ENCODE measurements around the gene BMPR1B.

The BMPR1B gene

DNA sequence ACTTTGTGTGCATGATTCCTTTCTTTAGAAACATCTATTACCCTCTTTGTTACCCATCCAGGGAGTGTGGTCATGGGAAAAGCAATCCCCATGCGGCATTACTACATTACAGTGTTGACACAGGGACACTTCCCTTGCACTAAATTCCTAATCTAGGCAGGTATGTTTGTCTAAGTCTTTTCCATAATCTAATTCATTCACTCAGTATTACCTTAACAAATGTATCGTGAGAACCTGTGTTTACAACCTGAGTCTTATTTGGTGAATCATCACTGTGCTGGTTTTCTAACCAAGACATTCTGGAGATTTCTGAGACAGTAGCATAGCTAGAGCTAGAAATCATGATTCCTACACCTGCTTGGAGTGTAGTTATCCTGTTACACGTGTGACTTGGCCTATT, 326.8 kb downstream of the BMPR1B start:
- DNase-seq (ENCODE audit: low read depth in 3 of 3, low spot score in 1 of 3), result no peak

DNA sequence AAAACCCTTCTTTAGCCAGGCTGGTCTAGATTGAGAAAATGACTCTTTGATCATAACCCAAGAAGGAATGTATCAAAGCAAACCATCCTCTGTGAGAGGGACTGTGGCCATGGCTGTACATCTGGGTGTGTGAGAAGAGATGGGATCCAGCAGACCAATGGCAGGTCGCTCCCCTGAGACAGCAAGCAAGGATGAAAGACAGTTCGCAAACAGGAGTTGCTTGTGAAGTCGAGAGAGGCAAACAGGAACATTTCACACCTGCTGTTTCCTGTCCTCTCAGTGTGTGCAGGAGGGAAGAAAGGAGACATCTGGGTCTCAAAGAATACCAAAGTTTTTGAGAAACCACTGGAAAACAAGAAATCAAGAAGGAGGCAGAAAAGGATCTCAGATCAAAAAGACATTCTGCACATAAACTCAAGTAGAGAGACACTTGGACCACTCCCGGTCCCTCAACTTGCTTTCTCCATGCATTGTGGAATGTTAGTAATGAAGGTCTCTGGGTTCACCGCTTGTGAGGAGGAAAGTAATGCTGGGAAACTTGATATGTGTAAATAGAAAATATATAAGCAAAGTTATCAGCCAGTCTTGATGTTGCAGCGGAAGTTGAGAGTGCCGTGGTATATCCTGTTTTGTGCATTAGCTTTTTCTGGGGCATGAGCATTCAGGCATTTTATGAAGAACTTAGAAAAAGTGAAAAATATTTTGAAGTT, 327.5 kb downstream of the BMPR1B start:
- DNase-seq (ENCODE audit: low read depth in 3 of 3, low spot score in 1 of 3), result no peak

DNA sequence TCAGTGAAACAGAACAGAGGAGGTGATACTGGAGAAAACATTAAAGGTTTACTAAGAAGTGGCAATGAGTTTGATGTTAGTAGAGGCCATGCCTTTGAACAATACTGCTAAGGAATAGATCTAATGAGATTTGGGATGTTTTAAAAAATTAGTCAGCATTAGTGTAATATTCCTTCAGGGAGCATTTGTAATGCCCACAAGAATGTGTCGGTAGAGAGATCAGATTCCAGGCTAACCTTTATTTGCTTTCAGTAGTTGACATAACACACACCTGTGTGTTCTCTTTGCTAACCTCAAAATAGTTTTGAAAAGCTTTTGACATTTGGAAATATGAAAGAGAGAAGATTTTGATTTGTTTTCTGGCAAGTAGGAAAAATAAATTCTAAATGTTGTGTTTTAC, 328.8 kb downstream of the BMPR1B start:
- DNase-seq (ENCODE audit: low read depth in 3 of 3, low spot score in 1 of 3), result no peak

DNA sequence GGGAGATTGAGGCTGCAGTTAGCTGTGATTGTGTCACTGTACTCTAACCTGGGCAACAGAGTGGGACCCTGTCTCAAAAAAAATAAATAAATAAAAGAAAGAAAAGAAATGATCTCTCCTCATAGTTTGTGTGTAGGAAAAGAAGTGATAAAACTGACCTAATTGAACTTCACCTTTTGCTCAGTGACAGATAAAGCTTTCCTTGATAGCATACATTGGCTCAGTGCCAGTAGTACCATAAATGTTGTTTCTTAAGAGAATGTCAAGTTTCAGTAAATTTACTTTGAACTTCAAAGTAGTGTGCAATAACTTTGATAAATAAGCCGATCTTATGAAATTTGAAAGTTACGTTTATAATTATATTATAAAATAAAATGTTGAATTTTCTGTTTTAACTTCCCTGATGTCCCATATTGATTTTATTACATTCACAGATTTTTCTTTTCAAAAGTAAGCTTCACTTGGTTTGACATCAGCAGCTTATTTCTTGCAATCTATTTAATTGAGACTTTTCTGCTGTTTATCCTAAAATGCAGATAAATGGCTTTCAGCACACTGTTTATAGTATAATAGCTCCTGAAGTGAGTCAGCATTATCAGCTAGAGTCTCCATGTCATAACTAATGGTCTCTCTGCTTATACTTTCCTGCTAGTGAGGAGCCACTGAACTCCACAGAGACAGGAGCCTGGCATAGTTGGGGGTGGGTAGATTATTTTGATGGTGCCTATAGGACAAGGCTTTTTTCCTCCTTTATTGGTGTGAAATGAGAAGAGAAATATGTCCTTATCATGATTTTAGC, 330.1 kb downstream of the BMPR1B start:
- DNase-seq (ENCODE audit: low read depth in 3 of 3, low spot score in 1 of 3), result no peak

DNA sequence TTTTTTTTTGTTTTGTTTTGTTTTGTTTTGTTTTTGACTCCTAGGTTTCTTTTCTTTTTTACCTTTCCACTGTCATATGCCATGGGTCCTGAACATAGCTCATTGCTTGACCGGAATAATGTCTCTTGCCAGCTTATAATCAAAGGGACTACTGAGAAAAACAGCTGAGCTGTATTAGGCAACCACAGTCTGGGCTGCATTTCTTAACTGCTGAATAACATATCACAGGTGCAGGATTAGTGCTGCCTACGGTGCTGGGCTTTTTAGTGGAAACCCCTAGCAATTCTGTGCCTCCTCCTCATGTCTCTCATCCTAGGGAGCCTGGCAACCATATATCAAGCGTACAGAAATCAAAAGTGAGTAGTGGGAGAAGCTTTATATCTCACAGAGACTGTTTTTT, 333.5 kb downstream of the BMPR1B start:
- no peak for DNase-seq (ENCODE audit: low read depth in 3 of 3, low spot score in 1 of 3)

DNA sequence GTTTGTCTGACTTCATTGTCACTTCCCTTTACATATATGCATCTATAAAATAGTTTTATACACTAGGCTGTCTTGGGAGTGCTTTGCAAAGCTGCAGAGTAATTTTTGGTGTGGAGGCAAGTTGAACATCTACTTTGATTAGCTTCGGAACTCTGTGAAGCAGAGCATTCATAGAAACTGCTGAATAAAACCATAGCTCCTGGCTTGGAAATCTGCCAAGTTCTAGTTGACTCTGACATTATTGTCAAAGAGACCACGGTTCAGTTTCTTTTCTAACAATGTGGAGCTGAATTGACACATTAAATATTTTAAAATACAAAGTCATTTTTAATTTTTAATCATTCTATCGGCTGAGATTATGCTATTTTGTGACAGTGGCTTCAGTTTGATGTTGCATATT, 335.0 kb downstream of the BMPR1B start:
- DNase-seq (ENCODE audit: low read depth in 3 of 3, low spot score in 1 of 3), result no peak

DNA sequence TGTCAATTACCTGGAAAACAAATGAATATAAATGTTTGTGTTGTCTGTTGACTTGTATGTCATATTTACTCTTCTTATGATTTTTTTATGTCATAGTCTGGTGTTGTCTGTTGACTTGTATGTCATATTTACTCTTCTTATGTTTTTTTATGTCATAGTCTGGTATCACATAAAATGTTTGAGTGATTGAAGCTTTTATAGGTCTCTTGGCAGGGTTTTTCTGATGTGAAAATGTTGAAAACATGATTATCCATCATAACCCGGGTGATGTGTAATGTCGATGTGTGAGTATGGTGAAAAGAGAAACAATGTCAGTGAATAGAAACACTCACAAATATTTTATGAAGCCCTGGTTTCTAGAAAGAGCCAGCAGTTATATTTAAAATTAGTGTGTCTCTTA, 335.7 kb downstream of the BMPR1B start:
- no peak for DNase-seq (ENCODE audit: low read depth in 3 of 3, low spot score in 1 of 3)

DNA sequence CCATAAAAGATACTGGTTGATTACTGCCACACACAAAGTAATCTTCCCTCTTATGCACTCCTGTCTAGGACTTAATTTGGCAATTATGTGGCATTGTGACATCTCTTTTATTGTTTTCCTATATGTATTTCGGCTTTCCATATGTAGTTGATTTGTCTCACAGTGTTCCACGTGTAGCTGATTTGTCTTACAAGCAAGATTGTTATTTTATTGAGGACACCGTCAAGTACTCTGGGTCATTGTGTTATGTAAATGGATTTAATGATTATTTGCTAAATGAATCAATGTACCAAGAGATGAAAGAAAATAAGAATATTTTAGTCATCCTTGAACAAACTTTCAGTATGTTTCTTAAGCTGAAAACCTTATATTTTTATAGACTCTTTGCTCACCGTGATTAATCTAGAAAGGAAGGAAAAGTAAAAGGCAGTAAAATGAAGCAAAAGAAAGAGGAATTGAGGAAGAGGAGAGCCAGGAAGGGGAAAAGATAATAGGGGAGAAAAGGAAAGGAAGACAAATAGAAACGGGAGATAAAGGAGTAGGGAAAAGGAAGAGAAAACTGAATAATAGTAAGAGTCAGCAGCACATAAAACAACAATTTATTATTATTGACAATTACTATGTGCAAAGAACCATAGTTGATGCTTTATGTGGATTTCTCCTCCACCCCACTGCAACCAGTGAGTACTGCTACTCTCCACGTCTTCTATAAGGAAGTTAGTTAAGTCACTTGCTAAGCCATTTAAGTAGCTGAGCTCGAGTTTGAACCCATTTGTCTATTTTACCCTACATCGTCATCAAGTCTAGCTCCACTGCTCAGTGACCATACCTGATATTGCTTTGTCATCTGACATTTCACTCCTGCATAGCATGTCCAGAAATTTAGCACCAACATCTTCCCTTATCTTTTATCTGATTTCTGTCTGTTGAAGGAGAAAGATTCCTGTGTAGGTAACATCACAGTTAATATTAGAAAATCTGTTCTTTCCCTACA, 336.5 kb downstream of the BMPR1B start:
- no peak for DNase-seq (ENCODE audit: low read depth in 3 of 3, low spot score in 1 of 3)

DNA sequence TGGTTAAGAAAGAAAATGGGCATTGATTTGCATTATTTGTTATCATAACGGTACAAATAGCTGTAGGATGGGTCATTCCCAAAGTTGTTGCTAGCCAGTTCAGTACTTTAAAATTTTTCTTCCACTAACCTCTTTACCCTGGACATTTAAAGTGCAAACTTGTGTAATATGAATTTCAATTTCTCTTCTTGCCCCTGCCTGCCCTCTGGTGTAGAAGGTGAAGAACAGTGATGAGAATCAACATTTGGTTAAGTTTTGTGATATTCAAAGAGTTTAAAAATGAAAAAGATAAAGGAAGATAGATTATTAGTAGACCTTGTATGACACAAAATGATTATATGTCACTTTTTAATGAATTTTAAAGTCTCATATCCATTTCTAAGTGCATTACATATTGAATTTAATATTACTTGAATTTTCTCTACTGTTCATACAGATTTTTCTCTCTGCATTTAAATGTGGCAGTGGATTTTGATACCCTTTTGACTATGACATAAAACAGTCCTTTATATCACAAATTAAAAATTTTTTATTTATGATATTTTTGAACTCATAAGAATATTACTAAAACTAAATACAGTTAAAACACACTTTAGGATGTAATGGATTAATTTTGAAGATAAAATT, 337.7 kb downstream of the BMPR1B start:
- no peak for DNase-seq (ENCODE audit: low read depth in 3 of 3, low spot score in 1 of 3)

DNA sequence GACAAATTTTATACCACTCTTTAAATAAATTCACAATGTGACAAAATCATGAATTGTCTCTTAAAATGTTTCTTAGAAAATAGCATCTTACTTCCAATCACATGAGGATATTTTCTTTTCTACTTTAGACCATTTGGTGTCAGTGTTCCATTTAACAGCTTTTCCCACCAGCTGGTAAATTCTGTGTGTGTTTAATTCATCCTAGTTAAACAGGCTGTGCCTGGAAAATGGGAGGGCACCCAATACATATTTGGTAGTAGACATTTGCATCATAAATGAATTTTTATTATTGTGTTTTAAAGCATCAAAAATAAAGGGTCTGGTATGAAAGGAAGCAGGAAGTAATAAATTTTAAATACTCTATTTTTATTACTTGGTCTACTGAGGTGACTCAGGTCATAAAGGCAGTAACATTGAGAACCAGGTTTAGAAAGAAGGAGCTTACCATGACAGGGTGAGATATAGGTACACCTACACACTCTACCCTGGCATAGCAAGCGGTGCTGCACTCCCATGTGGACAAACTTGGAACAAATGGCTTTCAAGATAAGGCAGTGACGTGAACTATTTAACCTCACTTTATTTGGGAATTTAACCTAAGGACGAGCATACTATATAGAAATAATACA, 344.5 kb downstream of the BMPR1B start:
- DNase-seq (ENCODE audit: low read depth in 3 of 3, low spot score in 1 of 3), result no peak

DNA sequence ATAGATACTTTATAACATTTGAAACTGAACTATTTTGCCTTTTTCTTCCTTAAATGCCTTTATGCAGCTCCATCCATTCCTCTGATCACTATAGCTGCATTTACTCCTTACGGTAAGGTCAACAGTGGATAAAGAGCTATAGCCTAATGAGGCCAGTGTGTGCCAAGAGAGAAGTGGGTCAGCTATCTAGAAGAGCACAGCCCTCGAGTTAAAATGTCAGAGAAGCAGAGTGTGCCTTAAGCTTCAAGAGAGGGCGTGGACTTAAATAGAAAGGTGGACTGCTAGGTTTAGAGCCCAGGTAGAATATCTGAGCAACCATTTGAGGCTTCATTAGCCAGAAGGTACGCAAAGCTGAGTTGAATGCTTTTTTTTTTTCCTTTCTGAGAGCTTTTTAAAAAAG, 347.4 kb downstream of the BMPR1B start:
- no peak for DNase-seq (ENCODE audit: low read depth in 3 of 3, low spot score in 1 of 3)

DNA sequence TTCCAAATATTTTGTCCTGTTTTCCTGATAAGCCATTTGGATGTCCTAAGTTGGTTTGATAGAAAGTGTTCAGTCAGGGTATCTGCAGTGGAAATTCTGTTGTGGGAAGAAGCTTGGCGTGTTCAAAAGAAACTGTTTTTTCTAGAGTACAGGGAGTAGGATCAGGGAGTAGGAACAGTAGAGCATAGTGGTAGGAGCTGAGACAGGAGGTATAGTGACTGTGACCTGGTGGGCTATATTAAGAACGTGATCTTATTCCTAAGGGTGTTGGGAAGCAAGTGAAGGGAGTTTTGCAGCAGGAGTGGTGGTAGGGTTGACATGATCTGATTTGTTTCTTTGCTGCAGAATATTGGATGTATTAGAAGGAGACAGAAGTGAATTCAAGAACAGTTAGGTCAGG, 348.2 kb downstream of the BMPR1B start:
- no peak for DNase-seq (ENCODE audit: low read depth in 3 of 3, low spot score in 1 of 3)

DNA sequence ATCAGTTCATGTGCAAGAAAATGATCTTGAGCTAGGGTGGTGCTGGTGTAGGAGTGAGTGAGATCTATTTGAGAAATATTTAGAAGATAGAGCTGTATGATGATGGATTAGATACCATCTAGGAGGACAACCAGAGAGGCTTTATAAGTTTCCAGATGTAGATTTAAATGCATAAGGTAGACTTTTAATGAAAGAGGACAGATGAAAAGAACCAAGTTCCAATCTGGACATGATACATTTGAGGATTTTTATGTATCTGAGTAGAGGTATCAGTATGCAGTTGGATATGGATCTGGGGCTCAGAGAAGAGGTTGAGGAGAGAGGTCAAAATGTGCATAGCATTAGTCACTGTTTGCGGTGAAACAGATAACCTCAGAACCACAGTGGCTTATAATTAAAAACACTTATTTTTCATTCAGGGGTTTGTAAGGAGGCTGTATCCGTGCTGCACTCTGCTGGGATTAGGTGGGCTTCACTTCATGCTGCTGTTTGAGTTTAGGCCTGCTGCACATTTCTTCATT, 348.7 kb downstream of the BMPR1B start:
- no peak for DNase-seq (ENCODE audit: low read depth in 3 of 3, low spot score in 1 of 3)

DNA sequence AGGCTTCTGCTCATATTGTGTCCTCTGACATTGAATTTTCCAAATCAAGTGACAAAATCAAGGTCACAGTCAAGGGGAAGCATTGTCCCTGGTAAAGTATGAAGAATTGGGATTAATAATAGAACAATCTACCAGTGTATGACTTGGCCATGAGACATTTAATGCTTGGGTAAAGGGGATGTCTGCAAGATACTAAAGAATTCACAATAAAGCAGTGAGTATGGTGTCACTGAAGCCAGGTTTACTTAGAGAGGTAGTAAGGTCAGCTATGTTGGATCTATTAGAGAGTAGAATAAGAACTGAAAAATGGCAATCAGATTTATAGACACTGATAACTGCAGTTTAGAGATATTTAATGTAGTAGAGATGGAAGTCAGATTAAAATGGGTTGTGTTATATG, 349.2 kb downstream of the BMPR1B start:
- no peak for DNase-seq (ENCODE audit: low read depth in 3 of 3, low spot score in 1 of 3)

DNA sequence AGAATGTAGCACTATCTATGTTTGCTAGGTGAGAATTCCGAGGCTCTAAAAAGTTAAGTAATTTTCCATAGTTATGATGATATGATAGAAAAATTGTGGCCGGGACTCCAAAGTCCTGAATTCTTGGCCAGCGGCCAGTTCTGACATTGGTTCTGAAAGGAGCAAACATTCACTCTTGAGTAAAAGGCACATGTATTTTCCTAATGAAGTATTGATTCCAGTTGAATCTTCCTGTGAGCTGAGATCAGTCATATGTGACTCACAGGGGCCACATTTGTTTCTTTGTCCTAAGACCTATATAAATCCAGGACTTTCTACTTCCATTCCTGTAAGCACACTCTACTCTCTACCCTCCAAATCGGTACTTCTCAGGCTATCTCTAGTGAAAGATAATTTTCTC, 349.9 kb downstream of the BMPR1B start:
- DNase-seq (ENCODE audit: low read depth in 3 of 3, low spot score in 1 of 3), result no peak

DNA sequence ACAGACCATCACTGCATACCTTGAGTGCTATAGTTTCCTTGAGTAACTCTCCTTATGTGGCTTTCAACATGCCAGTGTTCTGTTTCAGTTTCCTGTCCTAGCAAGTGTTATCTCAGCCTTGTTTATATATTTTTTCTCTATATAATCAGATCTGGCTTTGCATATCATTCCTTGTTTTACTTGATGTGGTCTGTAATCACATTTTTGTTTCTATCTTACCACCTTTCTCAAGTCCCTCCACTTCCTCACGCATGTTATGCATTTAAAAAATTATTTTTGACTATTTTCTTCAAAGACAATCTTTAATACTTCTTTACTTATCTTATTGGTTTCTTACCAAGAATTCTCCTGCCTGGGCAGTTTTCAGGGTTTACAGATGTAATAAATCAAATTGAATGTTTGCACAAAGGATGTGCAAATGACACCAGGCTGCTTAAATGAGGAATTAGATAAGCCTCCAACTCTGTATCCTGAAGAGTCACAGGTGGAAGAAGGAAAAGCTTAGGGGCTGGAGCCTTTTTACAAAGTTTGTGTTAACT, 351.2 kb downstream of the BMPR1B start:
- no peak for DNase-seq (ENCODE audit: low read depth in 3 of 3, low spot score in 1 of 3)

DNA sequence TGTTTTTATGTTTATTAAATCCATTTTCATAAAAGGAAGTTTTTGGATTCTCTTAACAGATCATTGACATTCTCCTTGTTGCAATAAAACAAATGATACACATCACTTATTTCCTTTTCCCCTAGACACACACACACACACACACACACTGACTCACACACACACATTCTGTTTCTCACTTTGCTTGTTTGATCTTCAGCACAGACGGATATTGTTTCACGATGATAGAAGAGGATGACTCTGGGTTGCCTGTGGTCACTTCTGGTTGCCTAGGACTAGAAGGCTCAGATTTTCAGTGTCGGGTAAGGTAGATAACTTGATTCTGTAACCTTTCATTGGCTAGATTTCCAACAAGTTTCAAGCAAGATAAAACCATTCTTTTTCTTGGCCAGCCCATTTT, 356.8 kb downstream of the BMPR1B start:
- no peak for DNase-seq (ENCODE audit: low read depth in 3 of 3, low spot score in 1 of 3)

DNA sequence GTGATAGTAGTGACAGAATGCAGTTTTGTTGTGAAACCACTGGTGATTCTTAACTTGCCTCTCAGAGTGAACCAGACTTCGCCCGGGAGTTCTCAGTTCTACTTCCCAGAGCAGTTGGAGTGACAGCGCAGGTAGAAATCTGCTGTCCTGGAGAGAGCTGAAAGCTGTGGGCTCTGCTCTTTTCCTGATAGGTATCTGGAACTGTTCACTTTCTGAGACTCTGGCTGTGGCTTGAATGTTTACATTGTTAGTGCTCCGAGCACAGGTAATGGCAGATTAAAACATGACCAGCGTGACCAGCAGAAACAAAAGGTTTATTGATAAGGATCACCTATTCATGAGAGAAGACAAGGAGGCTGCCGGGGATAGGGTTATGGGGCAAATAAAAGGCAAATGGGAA, 360.7 kb downstream of the BMPR1B start:
- no peak for DNase-seq (ENCODE audit: low read depth in 3 of 3, low spot score in 1 of 3)

DNA sequence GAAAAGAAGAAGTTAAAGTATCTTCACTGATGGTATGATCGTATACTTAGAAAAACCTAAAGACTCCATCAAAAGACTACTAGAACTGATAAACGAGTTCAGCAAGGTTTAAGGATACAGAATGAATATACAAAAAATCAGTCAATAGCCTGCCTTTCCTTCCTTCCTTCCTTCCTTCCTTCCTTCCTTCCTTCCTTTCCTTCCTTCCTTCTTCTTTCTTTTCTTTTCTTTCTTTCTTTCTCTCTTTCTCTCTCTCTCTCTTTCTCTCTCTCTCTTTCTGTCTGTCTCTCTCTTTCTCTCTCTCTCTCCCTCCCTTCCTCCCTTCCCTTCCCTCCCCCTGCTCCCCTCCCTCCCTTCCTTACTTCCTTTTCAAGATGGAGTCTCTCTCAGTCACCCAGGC, 362.7 kb downstream of the BMPR1B start:
- no peak for DNase-seq (ENCODE audit: low read depth in 3 of 3, low spot score in 1 of 3)

DNA sequence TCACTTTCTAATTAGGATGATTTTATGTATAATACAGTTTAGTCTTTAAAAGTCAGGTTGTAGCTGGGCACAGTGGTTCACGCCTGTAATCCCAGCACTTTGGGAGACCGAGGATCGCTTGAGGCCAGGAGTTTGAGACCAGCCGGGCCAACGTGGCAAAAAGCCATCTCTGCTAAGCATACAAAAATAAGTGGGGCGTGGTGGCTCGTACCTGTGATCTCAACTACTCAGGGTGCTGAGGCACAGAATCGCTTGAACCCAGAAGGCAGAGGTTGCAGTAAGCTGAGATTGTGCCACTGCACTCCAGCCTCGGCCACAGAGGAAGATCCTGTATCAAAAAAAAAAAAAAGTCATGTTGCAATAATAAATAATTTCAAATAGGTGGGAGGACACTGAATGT, 364.2 kb downstream of the BMPR1B start:
- DNase-seq (ENCODE audit: low read depth in 3 of 3, low spot score in 1 of 3), result no peak

Data from stimulated activated CD4-positive, alpha-beta T cell treated with anti-CD3 and anti-CD28 coated beads, TNF-alpha, amount 100 ng/mL, for 1 hour (primary cell).